IPS-11a (cell line): ENCODE measurements around the gene TCEAL5.
"Not testable (repeated sequence)": the region's sequence is repeated elsewhere in the genome, so short reads cannot be mapped to it uniquely, and the experiment has no call there.

Experiments used
- H3K4me3 ChIP-seq: one replicate; pipeline ENCODE4 v1.5.1; 2013; ENCODE audit warnings: low read depth, low read length, control low read depth

The TCEAL5 gene

GRCh38 chrX:103235608-103236007, 40.9 kb downstream of the TCEAL5 start:
- not testable (repeated sequence) for H3K4me3 ChIP-seq

- no peak overlapping the region for H3K4me3 ChIP-seq
Observed at GRCh38 chrX:103234869-103235268, 41.7 kb downstream of the TCEAL5 start.

DNA sequence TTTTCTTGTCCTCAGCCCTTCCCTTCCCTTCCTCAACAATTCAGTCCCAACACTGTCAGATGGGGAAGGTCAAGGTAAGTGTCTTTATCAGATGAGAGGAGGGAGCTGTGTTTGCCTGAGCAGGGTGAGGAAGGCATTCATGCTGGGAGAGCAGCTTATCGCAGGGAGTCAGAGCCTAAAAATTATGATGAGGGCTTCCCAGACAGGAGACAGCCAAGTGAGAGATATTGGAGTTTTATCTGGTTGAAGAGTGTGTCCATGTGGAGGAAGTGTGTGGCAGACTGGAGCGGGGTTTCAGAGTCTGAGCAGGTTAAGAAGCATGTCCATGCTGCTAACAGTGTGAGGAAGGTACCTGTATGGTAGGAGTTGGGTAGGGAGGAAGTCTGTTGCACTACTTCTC, 43.3 kb downstream of the TCEAL5 start:
- H3K4me3 ChIP-seq = no peak overlapping the region

DNA sequence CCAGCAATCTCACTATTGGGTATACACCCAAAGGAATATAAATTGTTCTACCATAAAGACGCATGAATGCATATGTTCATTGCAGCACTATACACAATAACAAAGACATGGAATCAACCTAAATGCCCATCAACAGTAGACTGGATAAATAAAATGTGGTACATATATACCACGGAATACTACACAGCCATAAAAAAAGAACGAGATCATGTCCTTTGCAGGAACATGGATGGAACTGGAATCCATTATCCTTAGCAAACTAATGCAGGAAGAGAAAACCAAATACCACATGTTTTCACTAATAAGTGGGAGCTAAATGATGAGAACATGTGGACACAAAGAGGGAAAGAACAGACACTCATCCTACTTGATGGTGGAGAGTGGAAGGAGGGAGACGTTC, 50.6 kb downstream of the TCEAL5 start:
- H3K4me3 ChIP-seq = not testable (repeated sequence)
